Tibial nerve (tissue), 3 donors: ENCODE measurements around the gene CSNK2A2.

Experiments used
- CTCF ChIP-seq, 5 experiments: fragments of 200-600 bp in 3 of 5; fragments of 450-650 bp in 2 of 5; sonication (generic) in 3 of 5; IDR thresholded peaks; one replicate each; pipeline ENCODE4 v1.5.1; 2016 to 2019; ENCODE audit warnings: antibody characterized with exemption in 5 of 5, mild to moderate bottlenecking in 3 of 5, moderate library complexity in 2 of 5
- POLR2A ChIP-seq, 2 donors: fragments of 450-650 bp; IDR thresholded peaks; one replicate each; pipeline ENCODE4 v1.6.1; 2017; ENCODE audit warnings: antibody characterized with exemption in 2 of 2, mild to moderate bottlenecking in 2 of 2, moderate library complexity in 2 of 2

- TF ChIP-seq CTCF (IDR thresholded peaks at IDR 0.05), result no peak
- no peak for TF ChIP-seq POLR2A (IDR thresholded peaks at IDR 0.05)
These were observed 59.1 kb downstream of the CSNK2A2 start for GRCh38 chr16:58138852-58139251.
